KG1 (cell line): ENCODE data around the gene SRP14.
"Not testable (repeated sequence)": the region's sequence is repeated elsewhere in the genome, so short reads cannot be mapped to it uniquely, and the experiment has no call there.

ENCODE experiments used
- DNase-seq: peaks from one replicate; lab custom pipeline; 2025; lab: John Stamatoyannopoulos, UW

SRP14 gene

DNA sequence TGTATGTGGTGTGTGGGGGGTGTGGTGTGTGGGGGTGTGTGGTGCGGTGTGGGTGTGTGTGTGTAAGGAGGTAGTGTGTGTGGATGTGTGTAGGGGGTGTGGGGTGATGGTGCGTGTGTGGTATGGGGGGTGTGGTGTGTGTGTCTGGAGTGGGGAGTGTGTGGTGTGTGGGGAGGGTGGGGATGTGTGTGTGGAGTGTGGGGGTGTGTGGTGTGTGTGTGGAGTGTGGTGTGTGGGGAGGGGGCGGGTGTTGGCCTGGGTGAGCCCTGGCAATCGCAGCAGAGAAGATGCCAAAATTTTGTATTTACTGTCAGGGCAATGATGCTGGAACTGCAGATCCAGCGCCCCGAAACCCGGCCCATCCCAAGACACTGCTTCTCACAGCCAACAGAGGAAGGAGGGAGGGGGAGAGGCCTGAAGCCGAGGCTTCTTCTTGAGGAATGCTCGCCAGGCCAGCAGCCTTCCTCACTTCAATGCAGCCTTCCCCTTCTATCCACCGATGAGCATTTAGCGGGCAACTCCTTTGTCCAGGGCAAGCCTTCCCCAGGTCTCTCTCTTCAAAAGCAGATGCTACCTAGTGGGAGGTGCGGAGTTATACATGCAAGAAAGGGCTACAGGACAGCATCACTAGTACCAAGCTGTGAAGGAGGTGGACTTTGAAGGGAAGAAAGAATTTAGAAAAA, 11.9 kb upstream of the SRP14 start:
- DNase-seq, result no peak

DNA sequence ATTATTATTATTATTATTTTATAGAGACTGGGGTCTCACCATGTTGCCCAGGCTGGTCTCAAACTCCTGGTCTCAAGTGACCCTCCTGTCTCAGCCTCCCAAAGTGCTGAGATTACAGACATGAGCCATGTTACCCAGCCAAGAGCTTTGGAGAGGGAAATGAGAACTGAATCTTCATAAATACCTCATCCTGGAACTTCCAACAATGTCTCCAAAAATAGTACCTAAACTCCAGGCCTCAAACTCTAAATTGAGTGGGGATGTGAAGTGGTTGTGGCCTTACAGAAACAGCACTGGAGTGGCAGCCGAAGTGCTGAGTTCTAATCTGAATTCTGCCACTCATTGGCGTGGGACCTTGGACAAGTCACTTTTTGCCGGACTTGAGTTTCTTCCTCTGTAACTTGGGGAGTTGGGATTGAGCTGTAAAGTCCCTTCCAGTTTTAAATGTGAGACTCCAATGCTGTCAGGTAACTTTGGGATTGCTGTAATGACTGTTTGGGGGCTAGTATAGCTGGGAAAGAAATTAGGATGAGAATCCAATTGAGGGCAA, 10.0 kb upstream of the SRP14 start:
- no peak for DNase-seq

DNA sequence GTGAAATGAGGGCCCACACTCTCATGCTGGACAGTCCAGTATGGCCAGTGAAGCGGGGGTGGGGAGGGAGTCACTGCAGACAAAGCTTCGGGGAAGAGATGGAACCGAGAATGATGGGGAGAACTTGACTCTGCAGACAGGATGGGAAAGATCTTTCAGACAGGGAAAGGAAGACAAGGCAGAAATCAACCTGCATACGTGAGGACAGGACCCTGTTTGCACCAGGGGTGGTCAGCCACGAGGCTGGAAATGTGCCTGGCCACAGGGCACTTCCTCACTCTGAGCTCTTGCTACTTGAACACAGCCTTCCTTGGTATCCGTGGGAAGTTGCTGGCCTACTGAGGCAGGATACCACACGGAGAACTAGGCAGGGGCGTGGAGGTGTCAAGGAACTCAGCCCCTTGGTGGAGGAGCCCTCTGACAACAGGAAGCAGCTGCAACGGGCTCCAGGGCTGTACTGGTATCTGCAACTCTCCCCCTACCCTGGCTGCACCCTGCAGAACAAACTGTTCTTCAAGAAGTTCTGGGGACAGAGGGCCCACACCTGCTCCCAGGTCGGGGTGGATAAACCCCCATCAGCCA, 9.3 kb upstream of the SRP14 start:
- no peak for DNase-seq

DNA sequence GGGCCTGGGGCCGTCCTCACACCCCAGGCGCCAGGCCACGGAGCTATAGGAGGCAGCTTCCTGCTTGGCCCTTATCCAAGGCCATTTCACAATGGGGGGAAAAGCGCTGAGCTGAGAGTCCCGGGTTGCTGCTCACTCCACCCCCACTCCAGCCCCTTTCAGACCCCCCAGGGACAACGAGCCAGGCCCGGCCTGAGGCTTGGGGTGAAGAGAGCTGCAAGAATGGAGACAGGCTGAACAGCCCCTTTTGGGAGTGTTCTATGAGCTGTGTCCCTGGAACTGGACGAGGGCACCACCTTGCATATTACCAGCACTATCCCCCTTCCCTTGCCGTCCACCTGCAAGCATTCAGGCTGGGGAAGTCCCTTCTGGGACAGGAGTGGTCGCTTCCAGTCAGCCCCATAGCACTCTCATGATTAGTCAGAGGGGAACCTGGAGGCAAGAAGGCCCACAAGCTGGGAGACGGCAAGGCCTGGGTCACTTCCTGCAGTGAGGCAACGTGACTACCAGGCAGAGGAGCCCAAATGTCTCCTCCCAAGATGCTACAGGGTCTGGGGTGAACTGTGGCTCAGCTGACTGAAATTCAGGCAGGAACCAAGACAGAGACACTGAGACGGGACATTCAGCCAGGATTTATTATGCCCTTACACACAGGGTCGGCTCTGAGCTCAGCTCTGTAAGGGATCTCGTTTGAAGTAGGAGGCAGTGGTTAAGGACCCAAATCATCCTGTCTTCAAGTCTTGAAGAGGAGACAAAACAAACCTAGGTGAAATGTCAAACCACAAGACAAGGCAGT, 8.6 kb upstream of the SRP14 start:
- peak; percentile 26 for DNase-seq

DNA sequence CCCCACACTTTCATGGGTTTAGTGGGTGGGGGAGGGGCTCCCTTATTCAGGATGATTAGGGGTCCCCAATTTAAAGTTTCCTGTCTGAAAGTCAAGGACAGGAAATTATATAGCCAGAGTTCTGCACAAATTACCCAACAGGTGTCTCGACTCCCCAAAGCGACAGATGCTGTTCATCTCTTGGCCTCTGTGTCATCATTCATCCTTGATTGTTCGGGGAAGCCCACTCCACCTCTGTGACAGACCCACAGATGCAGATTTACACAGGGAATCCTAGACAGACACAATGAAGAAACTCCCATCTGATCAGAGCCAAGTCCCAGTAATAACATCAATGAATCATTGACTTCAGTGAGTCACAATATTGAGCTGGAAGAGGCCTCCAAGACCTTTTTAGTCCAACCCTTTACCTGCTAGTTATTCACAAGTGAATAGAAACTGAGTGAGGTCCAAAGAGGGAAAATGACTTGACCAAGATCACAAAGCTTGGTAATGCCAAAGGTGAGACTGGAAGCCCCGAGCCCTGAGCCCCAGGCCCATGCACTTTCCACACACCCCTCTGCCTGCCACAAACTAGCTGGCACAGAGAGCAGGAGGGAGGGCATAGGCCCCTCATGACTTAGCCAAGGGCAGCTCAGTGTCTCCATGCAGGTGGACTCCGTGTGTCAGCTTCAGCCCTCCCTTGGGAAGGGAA, 7.9 kb upstream of the SRP14 start:
- no peak for DNase-seq

DNA sequence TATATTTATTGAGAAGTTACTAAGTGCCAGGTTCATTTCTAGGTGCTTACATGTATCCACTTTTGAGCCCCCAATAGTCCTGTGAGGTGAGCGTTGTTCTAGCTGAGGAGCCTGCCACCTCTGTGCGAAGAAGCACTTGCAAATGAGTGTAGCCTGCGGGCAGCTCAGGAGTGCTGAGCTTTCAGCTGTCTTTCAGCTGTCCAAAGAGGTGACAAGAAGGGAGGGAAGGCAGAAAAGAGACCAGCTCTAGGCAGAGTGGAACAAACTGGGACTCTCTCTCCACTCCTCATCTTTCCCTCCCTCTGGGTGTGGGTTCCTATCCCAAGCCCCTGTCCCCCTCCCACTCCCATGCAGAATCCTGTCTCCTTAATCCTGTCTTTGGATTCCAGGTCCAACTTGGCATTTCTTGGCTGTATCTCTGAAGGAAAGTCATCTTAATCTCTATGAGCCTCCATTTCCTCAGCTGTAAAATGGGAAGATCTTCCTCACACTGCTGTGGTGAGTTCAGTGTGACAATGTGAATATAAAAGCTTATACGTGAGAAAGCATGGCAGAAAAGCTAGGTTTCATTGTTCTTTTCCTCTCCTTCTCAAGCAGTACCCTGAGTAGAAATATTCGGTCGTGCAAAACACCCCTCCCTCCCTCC, 6.7 kb upstream of the SRP14 start:
- no peak for DNase-seq

DNA sequence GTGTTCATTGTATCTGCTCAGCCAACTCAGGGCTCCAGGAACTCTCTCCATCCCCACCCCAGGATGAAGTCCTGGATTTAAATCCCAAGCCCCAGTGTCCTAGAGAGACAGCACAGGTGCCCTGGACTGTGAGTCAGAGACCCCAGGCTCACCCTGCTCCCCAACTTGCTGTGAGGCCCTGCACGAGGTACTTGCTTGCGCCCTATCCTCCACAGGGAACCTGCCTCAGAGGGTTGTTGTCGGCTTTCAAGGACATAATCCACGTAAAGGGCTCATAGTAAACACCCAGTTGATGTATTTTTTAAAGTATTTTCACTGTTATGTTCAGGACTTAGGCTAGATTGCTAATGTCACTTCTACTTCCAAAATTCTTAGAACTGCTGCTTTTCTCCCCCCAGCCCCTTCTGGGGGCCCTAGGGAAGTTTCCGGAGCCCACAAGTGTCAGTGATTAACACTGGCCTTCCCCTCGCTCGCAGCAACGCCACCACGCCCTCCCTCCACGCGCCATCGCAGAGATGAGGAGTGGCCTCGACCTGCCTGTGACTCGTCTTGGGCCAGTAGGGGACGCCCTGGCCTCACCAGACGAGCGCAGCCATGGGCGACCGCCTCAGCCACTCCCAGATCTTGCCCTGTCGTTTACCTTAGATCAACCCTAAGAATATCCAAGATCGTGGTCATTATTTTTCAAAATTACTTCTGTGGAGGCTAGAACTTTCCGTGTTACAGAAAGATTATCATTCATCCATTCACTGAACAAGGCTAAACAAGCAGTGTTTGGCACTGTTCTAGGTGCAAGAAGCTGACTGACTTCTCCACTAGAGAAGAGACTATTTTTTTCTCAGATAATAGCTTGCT, 6.0 kb upstream of the SRP14 start:
- DNase-seq, result peak; percentile 34

DNA sequence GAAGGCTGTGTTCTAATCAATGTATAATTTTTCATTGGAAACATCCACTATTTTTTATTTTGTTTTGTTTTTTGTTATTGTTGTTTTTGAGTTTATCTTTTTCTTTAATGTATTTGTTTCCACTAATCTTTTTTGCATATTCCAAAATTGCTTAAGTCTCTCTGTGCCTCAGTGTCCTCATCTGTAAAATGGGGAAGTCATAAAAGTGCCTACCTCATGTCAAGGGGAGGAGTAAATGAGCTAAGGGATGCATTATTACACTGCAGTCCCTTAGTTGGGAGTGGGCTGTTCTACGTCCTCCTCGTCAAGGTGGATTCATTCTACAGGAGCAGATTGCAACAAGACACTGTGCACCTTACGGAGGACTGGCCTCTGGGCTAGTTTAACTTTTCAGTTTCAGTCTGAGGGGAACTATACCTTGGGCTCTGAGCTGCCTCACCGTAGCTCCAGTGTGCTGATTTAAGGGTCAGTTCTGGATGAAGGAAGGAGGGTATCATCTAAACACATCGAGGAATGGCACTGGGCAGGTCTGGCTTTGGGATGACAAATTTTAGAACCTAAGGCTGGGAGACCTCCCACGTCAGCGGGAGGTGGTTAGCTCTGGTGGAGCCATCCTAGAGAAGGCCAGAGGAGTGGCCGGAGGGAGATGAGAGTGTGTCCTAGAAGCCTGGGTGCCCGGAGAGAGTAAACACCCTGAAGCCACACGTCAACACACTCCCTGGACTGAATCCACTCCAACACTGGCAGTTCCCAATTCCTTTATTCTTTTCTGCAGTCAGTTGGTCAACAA, 5.1 kb upstream of the SRP14 start:
- DNase-seq, result no peak

DNA sequence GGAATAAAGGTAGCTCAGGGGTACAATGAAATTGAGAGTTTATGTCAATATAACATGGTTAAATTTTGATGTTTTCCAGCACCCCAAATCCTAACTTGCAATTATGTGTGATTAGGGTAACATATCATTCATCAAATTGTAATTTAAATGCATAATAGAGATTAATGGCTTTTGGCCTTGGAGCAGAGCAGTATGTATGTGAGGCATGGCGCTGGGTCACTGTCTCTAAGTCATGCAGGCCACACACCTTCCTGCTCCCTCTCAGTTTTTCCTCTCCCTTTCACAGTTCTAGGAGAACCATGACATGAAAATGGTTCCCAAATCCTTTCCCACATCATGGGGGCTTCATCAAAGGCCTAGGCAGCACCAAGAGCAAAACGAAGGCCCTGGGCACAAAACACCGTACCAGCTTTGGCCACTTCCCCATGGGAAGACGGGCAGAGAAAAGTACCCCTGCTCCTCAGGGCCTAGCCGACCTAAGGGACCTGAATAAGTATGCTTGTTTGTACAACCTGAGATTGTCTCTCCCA, 3.9 kb upstream of the SRP14 start:
- DNase-seq, result no peak

DNA sequence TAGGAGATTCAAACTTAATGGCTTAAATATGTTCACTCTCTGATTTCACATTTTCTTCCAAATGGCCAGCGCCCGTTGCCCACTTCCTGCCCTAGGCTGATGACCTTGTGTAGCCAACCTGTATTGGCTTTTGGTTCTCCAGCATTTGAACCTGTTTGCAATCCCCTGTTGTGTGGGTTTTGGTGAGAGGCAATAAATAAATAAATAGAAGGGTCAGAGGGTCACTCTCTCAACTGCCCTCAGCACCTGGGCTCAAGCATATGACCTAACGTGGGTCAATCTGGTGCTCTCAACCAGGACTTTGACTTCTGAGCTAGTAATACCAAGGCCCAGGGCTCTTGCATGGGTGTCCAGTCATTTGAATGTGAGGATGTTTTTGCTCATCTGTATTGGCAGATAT, 1.8 kb upstream of the SRP14 start:
- no peak for DNase-seq

DNA sequence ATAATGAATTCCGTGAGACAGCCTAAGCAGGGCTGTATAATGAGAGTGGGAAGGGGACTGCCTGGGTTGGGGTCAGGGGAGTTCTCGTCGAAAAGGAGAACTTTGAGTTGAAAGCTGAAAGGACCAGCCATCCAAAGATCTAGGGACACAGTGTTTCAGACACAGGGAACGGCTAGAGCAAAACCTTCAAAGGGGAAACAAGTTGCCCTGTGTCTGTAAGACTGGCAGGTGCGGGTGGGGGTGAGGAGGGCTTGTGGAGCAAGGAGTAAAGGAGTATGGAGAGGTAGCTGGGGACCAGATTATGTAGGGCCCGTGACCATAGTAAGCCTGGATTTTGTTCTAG, 1.3 kb upstream of the SRP14 start:
- DNase-seq, result no peak

DNA sequence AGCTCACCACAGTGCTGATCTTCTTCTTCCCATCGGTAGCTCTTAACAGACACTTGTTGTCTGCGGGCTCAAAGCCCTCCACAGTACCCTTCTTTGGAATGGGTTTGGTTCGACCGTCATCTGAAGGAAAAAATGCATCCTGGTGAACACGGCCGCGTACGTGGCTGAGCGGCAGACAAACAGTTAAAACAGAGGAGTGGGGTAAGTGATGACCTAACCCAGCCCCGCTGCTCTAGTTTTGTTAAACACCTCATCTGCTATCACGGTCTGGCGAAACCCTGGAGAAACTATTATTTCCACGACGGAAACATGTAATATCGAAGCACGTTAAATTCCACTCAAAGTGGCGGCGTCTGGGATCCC, 725 bp downstream of the SRP14 start:
- DNase-seq, result no peak

DNA sequence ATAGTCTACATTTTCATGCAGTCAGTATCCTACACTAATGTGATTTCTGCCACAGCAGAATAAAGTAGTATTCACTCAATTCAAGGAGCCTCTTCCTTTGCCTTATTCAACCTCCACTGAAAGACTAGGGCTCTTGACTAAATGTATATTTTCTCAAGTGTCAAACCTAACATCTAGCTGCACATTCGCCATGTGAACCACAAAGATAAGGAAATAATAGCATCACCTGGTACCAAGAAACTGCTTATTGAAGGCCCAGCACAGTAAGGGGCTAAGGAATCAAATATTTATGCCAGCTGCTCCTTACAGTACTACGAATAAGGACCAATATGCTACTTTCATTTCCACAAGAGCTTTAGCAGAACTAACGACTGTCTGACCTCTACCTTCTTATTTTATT, 1.3 kb downstream of the SRP14 start:
- DNase-seq, result no peak

DNA sequence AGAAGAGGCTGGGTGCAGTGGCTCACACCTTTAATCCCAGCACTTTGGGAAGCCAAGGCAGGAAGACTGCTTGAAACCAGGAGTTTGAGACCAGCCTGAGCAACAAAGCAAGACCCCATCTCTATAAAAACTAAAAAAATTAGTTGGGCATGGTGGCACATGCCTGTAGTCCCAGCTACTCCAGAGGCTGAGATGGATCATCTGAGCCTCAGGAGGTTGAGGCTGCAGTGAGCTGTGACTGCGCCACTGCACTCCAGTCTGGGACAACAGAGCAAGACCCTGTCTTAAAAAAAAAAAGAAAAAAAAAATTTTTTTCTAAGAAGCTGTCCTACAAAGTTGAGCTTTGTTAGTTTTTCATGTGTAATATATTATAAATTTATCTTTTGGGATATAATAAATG, 3.8 kb downstream of the SRP14 start:
- DNase-seq, result not testable (repeated sequence)

DNA sequence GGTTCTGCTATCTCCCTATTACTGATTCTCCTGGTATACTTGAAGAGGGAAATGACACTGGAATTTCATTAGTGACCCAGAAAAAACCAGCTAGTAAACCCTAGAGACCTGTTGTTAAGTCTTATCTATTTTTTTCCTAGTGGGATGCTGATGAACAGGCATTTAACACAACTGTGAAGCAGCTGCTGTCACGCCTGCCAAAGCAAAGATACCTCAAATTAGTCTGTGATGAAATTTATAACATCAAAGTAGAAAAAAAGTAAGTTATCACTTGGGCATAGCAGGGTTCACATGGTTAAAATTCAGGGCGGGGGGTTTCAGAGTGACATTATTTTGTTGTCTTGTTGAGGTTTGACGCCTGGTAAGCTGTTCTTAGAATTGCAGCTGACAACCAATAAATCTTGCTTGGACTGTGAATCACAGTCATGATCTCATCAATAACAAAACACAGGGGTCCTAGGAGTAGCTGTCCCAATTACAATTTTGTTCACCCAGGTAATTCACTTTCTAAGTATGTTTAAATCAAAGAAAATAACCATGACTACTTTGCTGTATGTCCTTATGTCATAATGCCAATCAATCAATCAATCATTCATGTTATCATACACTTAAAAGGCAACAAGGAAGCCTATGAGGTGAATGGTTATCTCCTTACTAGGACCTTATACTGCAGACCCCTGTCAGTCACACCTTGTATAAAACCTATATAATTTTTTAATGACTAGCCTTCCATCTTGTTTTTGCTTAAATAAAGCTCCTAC, 4.6 kb downstream of the SRP14 start:
- DNase-seq, result no peak

DNA sequence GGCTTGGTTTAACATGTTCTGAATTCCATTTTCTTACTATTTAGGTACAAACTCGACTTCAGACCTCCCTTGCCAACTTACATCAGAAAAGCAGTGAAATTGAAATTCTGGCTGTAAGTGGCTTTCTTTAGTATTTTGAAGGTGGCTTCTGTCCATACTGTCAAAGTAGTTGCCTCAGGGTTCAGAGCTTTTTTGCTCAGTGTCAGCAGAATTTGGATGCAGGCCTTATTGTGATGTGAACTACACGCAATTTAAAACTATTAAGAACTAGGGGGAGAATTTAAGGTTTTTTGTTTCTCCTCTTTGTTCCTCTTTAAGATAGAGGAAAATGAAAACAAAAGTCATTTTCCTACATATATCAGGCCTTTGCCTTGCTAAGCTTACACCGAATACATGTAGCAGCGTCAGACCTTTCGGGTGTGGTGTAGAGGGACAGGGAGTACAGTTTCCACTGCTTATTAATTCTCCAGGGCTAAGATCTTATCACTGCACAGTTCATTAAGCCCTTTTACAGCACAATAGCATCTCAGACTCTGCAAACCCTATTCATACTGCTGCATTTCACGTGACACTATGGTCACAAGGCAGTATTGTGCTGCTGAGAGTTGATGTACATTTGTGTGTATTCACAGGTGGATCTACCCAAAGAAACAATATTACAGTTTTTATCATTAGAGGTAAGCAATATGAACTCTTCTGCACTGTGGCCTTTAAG, 6.7 kb downstream of the SRP14 start:
- DNase-seq, result no peak

DNA sequence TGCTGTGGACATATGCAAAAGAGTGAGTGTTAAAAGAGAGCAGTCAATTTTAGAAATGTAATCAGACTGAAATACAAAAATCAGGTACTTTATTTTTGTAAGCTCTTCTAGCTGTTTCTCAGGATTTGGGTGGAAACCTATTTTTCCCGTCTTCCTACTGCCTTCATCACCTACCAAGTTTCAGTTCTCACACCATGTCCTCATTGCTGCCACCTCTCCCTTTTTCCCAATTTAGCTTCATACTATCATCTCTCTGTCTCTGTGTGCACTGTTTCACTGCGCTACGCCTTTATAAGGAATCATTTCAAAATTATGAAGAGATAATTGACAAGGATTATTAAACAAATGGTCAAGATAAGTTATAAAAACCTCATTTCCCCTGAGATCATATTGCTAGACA, 7.7 kb downstream of the SRP14 start:
- DNase-seq, result no peak

DNA sequence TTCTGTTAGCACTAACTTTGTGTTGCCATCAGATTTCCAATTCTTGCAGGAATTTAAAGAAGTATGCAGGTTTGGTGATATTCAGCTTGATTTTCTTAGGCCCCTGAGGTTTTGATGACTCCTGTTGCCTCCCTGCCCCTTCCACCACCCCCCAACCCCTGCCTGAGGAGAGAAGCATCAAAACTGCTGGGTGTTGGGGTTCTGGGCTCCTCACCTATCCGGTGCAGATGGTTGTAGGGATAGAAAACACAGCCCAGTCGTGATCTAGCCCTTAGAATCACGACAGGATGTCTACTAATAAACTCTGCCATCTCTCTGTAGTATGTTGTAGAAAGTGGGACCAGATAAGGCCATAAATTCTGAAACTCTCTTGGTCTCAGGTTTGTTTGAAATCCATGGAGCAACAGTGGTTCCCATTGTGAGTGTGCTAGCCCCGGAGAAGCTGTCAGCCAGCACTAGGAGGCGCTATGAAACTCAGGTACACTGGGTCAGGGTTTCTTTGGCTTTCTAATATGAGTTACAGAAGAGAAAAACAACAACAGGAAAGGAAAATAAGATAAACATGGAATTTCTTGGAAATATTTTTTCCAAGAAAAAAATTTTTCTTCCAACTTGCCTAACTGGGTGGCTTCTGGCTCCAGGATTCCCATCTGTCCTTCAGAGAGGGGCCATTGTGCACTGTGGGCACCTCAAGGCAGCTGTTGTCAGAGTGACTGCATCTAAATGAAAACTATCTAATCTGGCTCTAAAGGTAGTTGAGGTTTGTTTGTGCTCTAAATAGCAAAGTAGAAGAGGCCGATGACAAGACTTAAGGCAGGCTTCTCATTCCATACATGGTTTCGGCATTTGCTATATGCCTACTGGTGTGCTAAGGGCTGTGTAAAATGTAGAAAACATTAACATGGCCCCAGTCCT, 8.7 kb downstream of the SRP14 start:
- DNase-seq, result no peak
